K562 (cell line): ENCODE measurements around the gene SH3BP5. TPM values are rescaled to one million over a fixed set of nuclear protein-coding genes. Genes with fewer than 3 reads are reported as not detected.

Experiments used
- CBX3 ChIP-seq, 2 experiments: IDR thresholded peaks; 1 replicate in 1 of 2; 2 replicates in 1 of 2; pipeline ENCODE4 v1.6.1; 2012; ENCODE audit warnings: inconsistent platforms in 2 of 2, low read length in 2 of 2, borderline replicate concordance in 1 of 2, control low read depth in 1 of 2
- DIDO1 ChIP-seq: fragments of 450-650 bp; IDR thresholded peaks from 2 replicates; pipeline ENCODE4 v1.6.1; 2016; ENCODE audit warnings: low read depth, missing biosample characterization, missing genetic modification characterization
- DMBX1 ChIP-seq: fragments of 250-450 bp; sonication (Bioruptor Pico); IDR thresholded peaks from 2 replicates; pipeline ENCODE4 v1.8.0; 2022; ENCODE audit warnings: inconsistent platforms, mild to moderate bottlenecking, moderate library complexity, borderline replicate concordance
- EZH2 ChIP-seq: IDR thresholded peaks from 2 replicates; pipeline ENCODE4 v1.6.1; 2012; ENCODE audit warnings: low read depth, mild to moderate bottlenecking, inconsistent platforms, low read length, borderline replicate concordance
- FOS ChIP-seq: IDR thresholded peaks from 3 replicates; pipeline ENCODE4 v1.6.1; 2011; ENCODE audit not compliant: insufficient read length; ENCODE audit errors: extremely low read depth
- FOXK2 ChIP-seq, 2 experiments: fragments of 450-650 bp; IDR thresholded peaks in 1 of 2; conservative IDR thresholded peaks in 1 of 2; 2 replicates each; pipeline ENCODE4 v1.6.1; 2016; ENCODE audit warnings: low read depth in 2 of 2, mild to moderate bottlenecking in 1 of 2
- HDGF ChIP-seq: fragments of 450-650 bp; IDR thresholded peaks from 2 replicates; pipeline ENCODE4 v1.6.1; 2016
- KAT8 ChIP-seq: fragments of 450-650 bp; IDR thresholded peaks from 2 replicates; pipeline ENCODE4 v1.6.1; 2016; ENCODE audit warnings: low read depth, mild to moderate bottlenecking
- NFE2L1 ChIP-seq: fragments of 450-650 bp; IDR thresholded peaks from 2 replicates; pipeline ENCODE4 v1.6.1; 2016; ENCODE audit warnings: missing genetic modification characterization, low read depth, mild to moderate bottlenecking, missing compliant biosample characterization, moderate library complexity, borderline replicate concordance
- PHB2 ChIP-seq: fragments of 450-650 bp; IDR thresholded peaks from 2 replicates; pipeline ENCODE4 v1.6.1; 2017; ENCODE audit warnings: low read depth
- RBM25 ChIP-seq: fragments of 200-400 bp; formaldehyde crosslinking; IDR thresholded peaks from 2 replicates; pipeline ENCODE4 v1.6.1; 2018; ENCODE audit warnings: low read length, low read depth, moderate library complexity; ENCODE audit not compliant: severe bottlenecking
- RFX5 ChIP-seq: IDR thresholded peaks from 2 replicates; pipeline ENCODE4 v1.6.1; 2011; ENCODE audit warnings: low read depth, mild to moderate bottlenecking, improper control_type of control experiment, low read length
- TSC22D4 ChIP-seq: fragments of 450-650 bp; IDR thresholded peaks from 2 replicates; pipeline ENCODE4 v1.6.1; 2016; ENCODE audit warnings: missing genetic modification characterization, missing biosample characterization, control low read depth
- XRCC4 ChIP-seq: IDR thresholded peaks from one replicate; pipeline ENCODE4 v1.6.1; 2011; ENCODE audit not compliant: insufficient read depth, insufficient read length; ENCODE audit errors: extremely low read depth
- ZKSCAN1 ChIP-seq: fragments of 150-350 bp; IDR thresholded peaks from 2 replicates; pipeline ENCODE4 v1.6.1; 2016; ENCODE audit warnings: low read depth, low read length
- ZNF143 ChIP-seq: sonication (generic); formaldehyde crosslinking; IDR thresholded peaks from 2 replicates; pipeline ENCODE4 v1.9.0; 2022; ENCODE audit warnings: mild to moderate bottlenecking, missing genetic modification reagents
- ZNF324 ChIP-seq: fragments of 250-450 bp; sonication (Bioruptor Pico); IDR thresholded peaks from 2 replicates; pipeline ENCODE4 v1.4.0; 2020; ENCODE audit warnings: mild to moderate bottlenecking
- ZNF696 ChIP-seq: fragments of 250-450 bp; sonication (Bioruptor Pico); conservative IDR thresholded peaks from 2 replicates; pipeline ENCODE4 v1.4.0; 2020; ENCODE audit warnings: mild to moderate bottlenecking, moderate library complexity
- ZSCAN29 ChIP-seq: fragments of 450-650 bp; IDR thresholded peaks from 2 replicates; pipeline ENCODE4 v1.6.1; 2017
- polyA plus RNA-seq, 8 experiments: library from polyadenylated mRNA; depleted of rRNA in 4 of 8; stranded (reverse) in 5 of 8; unstranded in 3 of 8; fragments of >200 nt; fragmentation: Nextera tagmentation in 2 of 8; fragmentation: Illumina TruSeq in 1 of 8; extraction: Ambion mirVana in 2 of 8; extraction: Trizol in 1 of 8; gene quantifications; 2 replicates each; pipeline versions ENCODE4 v1.2.1 to v1.2.3, GENCODE V29; 2011 to 2014; ENCODE audit warnings: inconsistent platforms in 1 of 8, missing spikeins in 1 of 8
- total RNA-seq, 7 experiments: library from RNA; depleted of rRNA in 6 of 7; stranded (reverse); fragments of >200 nt in 6 of 7; fragmentation: Illumina TruSeq in 2 of 7; extraction: Trizol in 2 of 7; gene quantifications; 2 replicates each; pipeline versions ENCODE4 v1.2.1 to v1.2.3, GENCODE V29; 2011 to 2021; ENCODE audit warnings: low replicate concordance in 1 of 7
- TF ChIP-seq, protein P1 (sequence below): sonication (generic); formaldehyde crosslinking; IDR thresholded peaks from 2 replicates; pipeline ENCODE4 v1.8.1; 2022; ENCODE audit warnings: missing genetic modification reagents
- TF ChIP-seq, protein P2 (sequence below): fragments of 450-650 bp; formaldehyde crosslinking; IDR thresholded peaks from 2 replicates; pipeline ENCODE4 v1.4.0; 2020; ENCODE audit warnings: mild to moderate bottlenecking, moderate library complexity
- TF ChIP-seq, protein P3 (sequence below): fragments of 450-650 bp; IDR thresholded peaks from 2 replicates; pipeline ENCODE4 v1.6.1; 2018; ENCODE audit not compliant: partially characterized antibody

The SH3BP5 gene
- total and polyA plus RNA-seq, 9 of the 15 experiments (the other 6 are each of a cell fraction or from before 2014, with no cell fraction given), result 2.9 to 29.0 (median 14.9) TPM

DNA sequence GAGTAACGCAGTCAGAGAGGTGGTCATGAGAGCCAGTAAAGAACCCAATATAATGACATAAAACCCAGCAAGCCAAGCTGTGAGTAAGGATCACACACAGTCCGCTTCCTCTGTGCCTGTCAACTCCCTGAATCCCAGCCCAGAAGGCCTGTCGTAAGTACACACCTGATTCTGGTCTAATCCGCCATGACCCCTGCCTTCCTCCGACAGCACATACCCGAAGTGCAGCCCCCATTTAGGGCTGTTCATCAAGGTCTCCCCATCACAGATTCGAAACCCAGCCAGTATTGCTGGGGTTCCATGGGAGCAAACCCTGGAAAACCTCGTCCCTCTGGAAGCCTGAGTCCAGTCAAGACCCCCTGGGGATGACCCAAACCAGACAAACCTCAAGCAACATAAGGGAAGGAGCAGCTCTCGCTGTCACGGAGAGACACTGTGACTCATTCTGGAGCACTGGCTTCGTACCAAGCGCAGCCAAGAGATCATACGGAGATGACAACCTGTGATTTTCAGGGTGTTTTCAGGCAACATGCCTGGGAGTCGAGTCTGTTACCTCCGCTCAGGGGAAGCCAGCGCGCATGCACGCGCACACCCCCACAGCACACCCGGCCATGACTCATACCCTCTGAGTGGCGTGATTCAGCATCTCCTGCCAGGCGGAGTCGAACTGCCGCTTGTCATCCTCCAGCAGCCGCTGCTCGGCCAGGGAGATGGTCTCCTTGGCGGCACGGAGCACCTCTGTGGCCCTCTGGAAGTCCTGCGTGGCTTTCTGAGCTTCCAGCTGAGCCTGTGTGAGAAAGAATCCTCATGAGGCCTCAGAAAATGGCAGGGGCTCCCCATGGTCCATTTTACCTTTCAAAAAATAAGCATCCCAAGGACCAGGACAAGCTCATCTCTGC, 63.0 kb downstream of the SH3BP5 start (continued):
- TF ChIP-seq EZH2 (no peak), FOS (peak; percentile 83), NFE2L1 (peak; percentile 44; the same call in 1 of the 2 replicates), ZNF143 (CRISPR knock-in tag) (no peak; the same call in 1 of the 2 replicates), ZKSCAN1 (0 out of 2 replicates have a peak, but pooled peaks have one; percentile 16), ZNF696 (peak; percentile 48; the same call in 1 of the 2 replicates), PHB2 (no peak), DIDO1 (no peak), RBM25 (no peak), KAT8 (no peak), ZNF324 (CRISPR knock-in tag) (peak; percentile 25; the same call in 1 of the 2 replicates), FOXK2 (conservative IDR thresholded peaks at IDR 0.05 in 1 of 2, IDR thresholded peaks at IDR 0.05 in 1 of 2; ENCODE audit: low read depth in 2 of 2) (peak; percentile 94 to 97), HDGF (peak; percentile 60; the same call in 1 of the 2 replicates), RFX5 (no peak), ZSCAN29 (no peak), XRCC4 (no peak), CBX3 (IDR thresholded peaks at IDR 0.05; ENCODE audit: borderline replicate concordance in 1 of 2, low read length in 2 of 2) (peak in 1 of 2 experiments; percentile 87; a peak in 2 of 3 replicates), DMBX1 (CRISPR knock-in tag) (peak; percentile 71), TSC22D4 (tag) (no peak)
- TF ChIP-seq, protein P1, sequence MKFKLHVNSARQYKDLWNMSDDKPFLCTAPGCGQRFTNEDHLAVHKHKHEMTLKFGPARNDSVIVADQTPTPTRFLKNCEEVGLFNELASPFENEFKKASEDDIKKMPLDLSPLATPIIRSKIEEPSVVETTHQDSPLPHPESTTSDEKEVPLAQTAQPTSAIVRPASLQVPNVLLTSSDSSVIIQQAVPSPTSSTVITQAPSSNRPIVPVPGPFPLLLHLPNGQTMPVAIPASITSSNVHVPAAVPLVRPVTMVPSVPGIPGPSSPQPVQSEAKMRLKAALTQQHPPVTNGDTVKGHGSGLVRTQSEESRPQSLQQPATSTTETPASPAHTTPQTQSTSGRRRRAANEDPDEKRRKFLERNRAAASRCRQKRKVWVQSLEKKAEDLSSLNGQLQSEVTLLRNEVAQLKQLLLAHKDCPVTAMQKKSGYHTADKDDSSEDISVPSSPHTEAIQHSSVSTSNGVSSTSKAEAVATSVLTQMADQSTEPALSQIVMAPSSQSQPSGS (CRISPR knock-in tag), result no peak
- TF ChIP-seq, protein P2, sequence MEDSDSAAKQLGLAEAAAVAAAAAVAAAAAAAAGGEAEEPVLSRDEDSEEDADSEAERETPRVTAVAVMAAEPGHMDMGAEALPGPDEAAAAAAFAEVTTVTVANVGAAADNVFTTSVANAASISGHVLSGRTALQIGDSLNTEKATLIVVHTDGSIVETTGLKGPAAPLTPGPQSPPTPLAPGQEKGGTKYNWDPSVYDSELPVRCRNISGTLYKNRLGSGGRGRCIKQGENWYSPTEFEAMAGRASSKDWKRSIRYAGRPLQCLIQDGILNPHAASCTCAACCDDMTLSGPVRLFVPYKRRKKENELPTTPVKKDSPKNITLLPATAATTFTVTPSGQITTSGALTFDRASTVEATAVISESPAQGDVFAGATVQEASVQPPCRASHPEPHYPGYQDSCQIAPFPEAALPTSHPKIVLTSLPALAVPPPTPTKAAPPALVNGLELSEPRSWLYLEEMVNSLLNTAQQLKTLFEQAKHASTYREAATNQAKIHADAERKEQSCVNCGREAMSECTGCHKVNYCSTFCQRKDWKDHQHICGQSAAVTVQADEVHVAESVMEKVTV (CRISPR knock-in tag), result peak; percentile 45
- TF ChIP-seq, protein P3, sequence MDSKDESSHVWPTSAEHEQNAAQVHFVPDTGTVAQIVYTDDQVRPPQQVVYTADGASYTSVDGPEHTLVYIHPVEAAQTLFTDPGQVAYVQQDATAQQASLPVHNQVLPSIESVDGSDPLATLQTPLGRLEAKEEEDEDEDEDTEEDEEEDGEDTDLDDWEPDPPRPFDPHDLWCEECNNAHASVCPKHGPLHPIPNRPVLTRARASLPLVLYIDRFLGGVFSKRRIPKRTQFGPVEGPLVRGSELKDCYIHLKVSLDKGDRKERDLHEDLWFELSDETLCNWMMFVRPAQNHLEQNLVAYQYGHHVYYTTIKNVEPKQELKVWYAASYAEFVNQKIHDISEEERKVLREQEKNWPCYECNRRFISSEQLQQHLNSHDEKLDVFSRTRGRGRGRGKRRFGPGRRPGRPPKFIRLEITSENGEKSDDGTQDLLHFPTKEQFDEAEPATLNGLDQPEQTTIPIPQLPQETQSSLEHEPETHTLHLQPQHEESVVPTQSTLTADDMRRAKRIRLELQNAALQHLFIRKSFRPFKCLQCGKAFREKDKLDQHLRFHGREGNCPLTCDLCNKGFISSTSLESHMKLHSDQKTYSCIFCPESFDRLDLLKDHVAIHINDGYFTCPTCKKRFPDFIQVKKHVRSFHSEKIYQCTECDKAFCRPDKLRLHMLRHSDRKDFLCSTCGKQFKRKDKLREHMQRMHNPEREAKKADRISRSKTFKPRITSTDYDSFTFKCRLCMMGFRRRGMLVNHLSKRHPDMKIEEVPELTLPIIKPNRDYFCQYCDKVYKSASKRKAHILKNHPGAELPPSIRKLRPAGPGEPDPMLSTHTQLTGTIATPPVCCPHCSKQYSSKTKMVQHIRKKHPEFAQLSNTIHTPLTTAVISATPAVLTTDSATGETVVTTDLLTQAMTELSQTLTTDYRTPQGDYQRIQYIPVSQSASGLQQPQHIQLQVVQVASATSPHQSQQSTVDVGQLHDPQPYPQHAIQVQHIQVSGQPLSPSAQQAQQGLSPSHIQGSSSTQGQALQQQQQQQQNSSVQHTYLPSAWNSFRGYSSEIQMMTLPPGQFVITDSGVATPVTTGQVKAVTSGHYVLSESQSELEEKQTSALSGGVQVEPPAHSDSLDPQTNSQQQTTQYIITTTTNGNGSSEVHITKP, result peak; percentile 11
